AG09309 (cell line): ENCODE data around the gene CCDC32.

ENCODE experiments used
- DNase-seq: peaks from one replicate; pipeline ENCODE4 v3.0.0-alpha.2; 2010; ENCODE audit warnings: low read depth
- H3K4me3 ChIP-seq: 2 replicates; pipeline ENCODE4 v1.5.1; 2011; ENCODE audit warnings: mild to moderate bottlenecking, low read depth, low read length, moderate library complexity; ENCODE audit not compliant: control insufficient read depth
- TF ChIP-seq, protein P1 (sequence below): IDR thresholded peaks from 2 replicates; pipeline ENCODE4 v1.5.1; 2011; ENCODE audit warnings: mild to moderate bottlenecking, low read depth, low read length, inconsistent platforms; ENCODE audit not compliant: insufficient read depth, control insufficient read depth; ENCODE audit errors: missing control alignments

Gene CCDC32, protein sequence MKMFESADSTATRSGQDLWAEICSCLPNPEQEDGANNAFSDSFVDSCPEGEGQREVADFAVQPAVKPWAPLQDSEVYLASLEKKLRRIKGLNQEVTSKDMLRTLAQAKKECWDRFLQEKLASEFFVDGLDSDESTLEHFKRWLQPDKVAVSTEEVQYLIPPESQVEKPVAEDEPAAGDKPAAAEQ

DNA sequence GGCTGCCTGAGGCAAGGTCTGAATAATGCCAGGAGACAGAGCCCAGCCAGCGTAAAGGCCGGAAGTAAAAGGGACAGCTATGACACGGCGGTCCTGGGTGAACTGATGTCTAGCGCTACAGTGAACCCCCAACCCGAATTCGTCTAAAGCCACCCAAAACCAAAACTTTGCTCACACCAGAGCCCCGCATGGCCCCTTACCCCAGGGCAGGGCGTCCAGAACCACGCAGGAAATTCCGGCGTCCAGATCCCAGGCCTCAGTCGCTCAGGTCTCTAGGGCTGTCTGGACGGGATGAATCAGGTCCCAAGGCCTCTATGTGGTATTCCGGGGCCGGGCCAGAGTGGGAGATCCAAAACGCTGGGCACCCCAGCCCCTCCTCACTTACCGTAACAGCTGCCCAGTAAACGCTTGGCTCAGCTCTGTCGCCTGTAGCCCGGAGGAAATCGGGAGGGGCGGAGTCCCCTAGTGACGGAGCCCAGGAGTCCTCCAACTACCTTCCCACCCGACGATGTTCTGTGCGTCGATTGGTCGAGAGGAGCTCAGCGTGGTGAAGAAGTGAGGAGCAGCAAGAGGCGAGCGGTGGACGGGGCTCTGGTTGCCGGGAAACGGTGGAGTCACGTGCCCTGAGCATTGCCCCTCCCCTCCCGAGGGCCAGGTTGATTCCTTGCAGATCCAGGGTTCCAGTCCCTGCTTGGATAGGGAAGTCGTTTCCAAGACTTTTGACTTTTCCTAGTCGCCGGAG is at the start of gene CCDC32:
CCDC32 (minus strand) TSS at position 452 of the 742 bp plus-strand sequence. CDS start 2,027 bp downstream, outside the sequence.
- H3K4me3 ChIP-seq = peak within 1 kb of the TSS; percentile 85
- DNase-seq = peak; percentile 92
- TF ChIP-seq, protein P1, sequence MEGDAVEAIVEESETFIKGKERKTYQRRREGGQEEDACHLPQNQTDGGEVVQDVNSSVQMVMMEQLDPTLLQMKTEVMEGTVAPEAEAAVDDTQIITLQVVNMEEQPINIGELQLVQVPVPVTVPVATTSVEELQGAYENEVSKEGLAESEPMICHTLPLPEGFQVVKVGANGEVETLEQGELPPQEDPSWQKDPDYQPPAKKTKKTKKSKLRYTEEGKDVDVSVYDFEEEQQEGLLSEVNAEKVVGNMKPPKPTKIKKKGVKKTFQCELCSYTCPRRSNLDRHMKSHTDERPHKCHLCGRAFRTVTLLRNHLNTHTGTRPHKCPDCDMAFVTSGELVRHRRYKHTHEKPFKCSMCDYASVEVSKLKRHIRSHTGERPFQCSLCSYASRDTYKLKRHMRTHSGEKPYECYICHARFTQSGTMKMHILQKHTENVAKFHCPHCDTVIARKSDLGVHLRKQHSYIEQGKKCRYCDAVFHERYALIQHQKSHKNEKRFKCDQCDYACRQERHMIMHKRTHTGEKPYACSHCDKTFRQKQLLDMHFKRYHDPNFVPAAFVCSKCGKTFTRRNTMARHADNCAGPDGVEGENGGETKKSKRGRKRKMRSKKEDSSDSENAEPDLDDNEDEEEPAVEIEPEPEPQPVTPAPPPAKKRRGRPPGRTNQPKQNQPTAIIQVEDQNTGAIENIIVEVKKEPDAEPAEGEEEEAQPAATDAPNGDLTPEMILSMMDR = no peak

DNA sequence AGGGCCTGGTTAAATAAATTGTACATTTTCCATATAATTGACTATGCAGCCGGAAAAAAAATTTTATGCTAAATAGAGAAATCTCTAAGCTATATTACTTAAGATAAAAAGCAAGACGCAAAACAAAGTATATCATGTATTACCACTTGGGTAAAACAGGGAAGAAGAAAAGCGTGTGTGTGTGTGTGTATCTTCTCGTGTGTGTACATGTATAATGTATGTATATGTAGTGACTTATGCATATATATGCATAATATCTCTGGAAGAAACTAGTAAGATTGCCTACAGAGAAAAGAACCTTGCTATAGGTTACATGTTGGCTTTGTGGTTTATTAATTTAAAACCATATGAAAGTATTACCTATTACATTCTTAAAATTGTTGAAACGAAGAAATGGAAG is 48.2 kb upstream of the CCDC32 start:
- H3K4me3 ChIP-seq = no peak overlapping the region
- DNase-seq = no peak
- TF ChIP-seq, protein P1 = no peak

DNA sequence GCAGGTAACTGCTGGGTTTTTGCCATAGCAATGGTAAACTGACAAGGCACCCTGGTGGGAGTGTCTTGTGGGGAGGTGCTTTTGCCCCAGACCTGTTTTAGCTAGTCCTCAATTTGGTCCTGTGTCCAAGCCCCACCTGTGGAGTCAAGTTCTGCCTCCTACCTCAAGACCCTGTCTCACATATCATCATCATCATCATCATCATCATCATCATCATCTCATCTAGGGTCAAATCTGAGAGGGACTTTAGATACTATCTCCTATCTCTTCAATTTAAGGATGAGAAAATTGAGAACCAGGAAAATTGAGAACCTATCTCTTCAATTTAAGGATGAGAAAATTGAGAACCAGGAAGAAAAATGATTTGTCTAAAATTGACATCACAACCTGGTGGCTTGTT is 39.1 kb upstream of the CCDC32 start:
- H3K4me3 ChIP-seq = no peak overlapping the region
- DNase-seq = no peak
- TF ChIP-seq, protein P1 = no peak

DNA sequence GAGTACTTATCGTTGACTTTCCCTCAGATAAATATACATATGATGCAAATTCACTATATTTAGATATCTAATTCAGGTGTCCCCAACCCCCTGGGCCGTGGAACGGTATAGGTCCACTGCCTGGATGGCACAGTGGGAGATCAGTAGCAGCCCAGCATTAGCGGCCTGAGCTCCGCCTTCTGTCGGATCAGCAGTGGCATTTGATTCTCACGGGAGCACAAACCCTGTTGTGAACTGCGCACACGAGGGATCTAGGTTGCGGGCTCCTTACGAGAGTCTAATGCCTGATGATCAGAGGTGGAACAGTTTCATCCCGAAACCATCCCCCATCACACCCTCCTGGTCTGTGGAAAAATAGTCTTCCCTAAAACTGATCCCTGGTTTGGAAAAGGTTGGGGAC is 36.1 kb upstream of the CCDC32 start:
- DNase-seq = no peak
- no peak overlapping the region for H3K4me3 ChIP-seq
- TF ChIP-seq, protein P1 = no peak

DNA sequence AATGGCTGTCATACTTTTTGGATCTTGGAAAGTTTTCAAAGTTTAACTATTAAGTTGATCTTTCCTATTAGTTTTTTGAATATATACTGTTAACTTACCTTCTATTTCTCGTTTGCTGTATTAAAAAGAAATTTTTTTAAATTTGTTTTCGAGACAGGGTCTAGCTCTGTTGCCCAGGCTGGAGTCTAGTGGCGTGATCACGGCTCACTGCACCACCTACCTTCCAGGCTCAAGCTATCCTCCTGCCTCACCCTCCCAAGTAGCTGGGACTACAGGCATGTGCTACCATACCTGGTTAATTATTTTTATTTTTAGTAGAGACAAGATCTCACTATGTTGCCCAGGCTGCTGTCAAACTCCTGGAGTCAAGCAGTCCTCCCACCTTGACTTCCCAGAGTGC is 33.8 kb upstream of the CCDC32 start:
- H3K4me3 ChIP-seq = no peak overlapping the region
- TF ChIP-seq, protein P1 = no peak
- no peak for DNase-seq

DNA sequence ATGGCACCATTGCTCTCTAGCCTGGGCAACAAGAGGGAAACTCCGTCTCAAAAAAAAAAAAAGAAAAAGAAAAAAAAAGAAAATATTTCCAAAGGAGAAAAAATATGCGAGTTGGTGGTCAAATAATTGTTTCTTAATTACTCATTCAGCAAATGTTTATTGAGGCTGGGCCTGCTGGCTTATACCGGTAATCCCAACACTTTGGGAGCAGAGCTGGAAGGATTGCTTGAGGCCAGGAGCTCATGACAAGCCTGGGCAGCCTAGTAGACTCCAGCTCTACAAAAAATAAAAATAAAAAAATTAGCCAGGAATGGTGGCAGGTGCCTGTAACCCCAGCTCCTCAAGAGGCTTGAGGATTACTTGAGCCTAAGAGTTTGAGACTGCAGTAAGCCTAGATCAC is 33.3 kb upstream of the CCDC32 start:
- H3K4me3 ChIP-seq = no peak overlapping the region
- TF ChIP-seq, protein P1 = no peak
- DNase-seq = no peak
